Body of pancreas (tissue), 4 donors: ENCODE measurements around the gene RBM20. TPM values are rescaled to one million over a fixed set of nuclear protein-coding genes. Genes with fewer than 3 reads are reported as not detected.

Experiments
- ATAC-seq: fragments of 150-250 bp; one replicate; pipeline ENCODE4 v1.9.1; 2016
- DNase-seq, 4 donors: peaks; one replicate each; pipeline ENCODE4 v3.0.0-alpha.2; 2019
- H3K27ac ChIP-seq, 4 donors: fragments of 200-600 bp; sonication (generic); 1 replicate in 3 of 4; 2 replicates in 1 of 4; pipeline versions ENCODE4 v1.5.1 to v1.6.1; 2016 to 2019; ENCODE audit warnings: mild to moderate bottlenecking in 1 of 4, mixed read lengths in 1 of 4, moderate library complexity in 1 of 4
- H3K27me3 ChIP-seq, 2 donors: fragments of 200-600 bp; sonication (generic); one replicate each; pipeline ENCODE4 v1.6.0; 2016; ENCODE audit warnings: mild to moderate bottlenecking in 1 of 2
- H3K36me3 ChIP-seq, 2 donors: fragments of 200-600 bp; sonication (generic); replicated peaks in 1 of 2; 2 replicates each; pipeline ENCODE4 v1.5.1; 2016; ENCODE audit warnings: low read depth in 2 of 2; ENCODE audit not compliant: insufficient read depth in 1 of 2
- H3K4me1 ChIP-seq: fragments of 200-600 bp; sonication (generic); one replicate; pipeline ENCODE4 v1.6.0; 2016
- H3K4me3 ChIP-seq, 2 donors: fragments of 200-600 bp; sonication (generic); 1 replicate in 1 of 2; 2 replicates in 1 of 2; pipeline ENCODE4 v1.5.1; 2016 to 2019
- H3K9me3 ChIP-seq, 3 donors: fragments of 200-600 bp; sonication (generic); 1 replicate in 2 of 3; 2 replicates in 1 of 3; pipeline ENCODE4 v1.5.1; 2016
- CTCF ChIP-seq, 7 experiments: fragments of 450-650 bp in 4 of 7; fragments of 200-600 bp in 3 of 7; sonication (generic) in 3 of 7; IDR thresholded peaks; one replicate each; pipeline ENCODE4 v1.5.1; 2016 to 2019; ENCODE audit warnings: antibody characterized with exemption in 7 of 7
- POLR2A ChIP-seq, 3 donors: fragments of 450-650 bp; IDR thresholded peaks; one replicate each; pipeline ENCODE4 v1.6.1; 2016; ENCODE audit warnings: antibody characterized with exemption in 3 of 3, mild to moderate bottlenecking in 2 of 3
- WGBS, 2 donors: methylation state at CpG; one replicate each; pipeline ENCODE4 v1.1.5; 2017; 5-methylcytosine and 5-hydroxymethylcytosine counted together
- intact Hi-C: fragments of 100-400 bp; cut with DNase I; formaldehyde crosslinking; loops from one replicate; pipeline ENCODE4 v1.15.1; 2023
- total RNA-seq, 2 donors: library from RNA; depleted of rRNA; stranded (reverse); fragments of >200 nt; gene quantifications; one replicate each; pipeline ENCODE4 v1.1.0, GENCODE V29; 2016

The RBM20 gene
- total RNA-seq, 2 donors from 2014 or later = 14.5 to 39.4 TPM

- H3K9me3 ChIP-seq = no peaks in the 10 kb centered on the region
- TF ChIP-seq POLR2A (IDR thresholded peaks at IDR 0.05) = no peak
- no peak for TF ChIP-seq CTCF (IDR thresholded peaks at IDR 0.05)
- ATAC-seq (no peak), DNase-seq (no peak)
- H3K4me3 ChIP-seq = no peak overlapping the region
- no peak overlapping the region for H3K27ac ChIP-seq
- intact Hi-C loops = no loop called here
- WGBS, 2 donors = 80 to 81% methylated on average over 3 of the region's 3 CpGs
- H3K4me1 ChIP-seq = peaks cover 4% of the 10 kb centered on the region
- H3K27me3 ChIP-seq = no peaks in the 10 kb centered on the region
- H3K36me3 ChIP-seq = no peaks in the 10 kb centered on the region
Measured at GRCh38 chr10:110772454-110773025, 128.4 kb downstream of the RBM20 start.

GRCh38 chr10:110773693-110774068 lies 129.5 kb downstream of the RBM20 start:
- no peaks in the 10 kb centered on the region for H3K9me3 ChIP-seq
- 86 to 89% methylated on average over 7 of the region's 7 CpGs for WGBS, 2 donors
- ATAC-seq (no peak), DNase-seq (no peak)
- H3K27me3 ChIP-seq = no peaks in the 10 kb centered on the region
- no peak overlapping the region for H3K27ac ChIP-seq
- peaks cover 4% of the 10 kb centered on the region for H3K4me1 ChIP-seq
- TF ChIP-seq POLR2A (IDR thresholded peaks at IDR 0.05) (no peak), CTCF (IDR thresholded peaks at IDR 0.05) (no peak)
- H3K36me3 ChIP-seq = no peaks in the 10 kb centered on the region
- no peak overlapping the region for H3K4me3 ChIP-seq
- intact Hi-C loops = no loop called here

DNA sequence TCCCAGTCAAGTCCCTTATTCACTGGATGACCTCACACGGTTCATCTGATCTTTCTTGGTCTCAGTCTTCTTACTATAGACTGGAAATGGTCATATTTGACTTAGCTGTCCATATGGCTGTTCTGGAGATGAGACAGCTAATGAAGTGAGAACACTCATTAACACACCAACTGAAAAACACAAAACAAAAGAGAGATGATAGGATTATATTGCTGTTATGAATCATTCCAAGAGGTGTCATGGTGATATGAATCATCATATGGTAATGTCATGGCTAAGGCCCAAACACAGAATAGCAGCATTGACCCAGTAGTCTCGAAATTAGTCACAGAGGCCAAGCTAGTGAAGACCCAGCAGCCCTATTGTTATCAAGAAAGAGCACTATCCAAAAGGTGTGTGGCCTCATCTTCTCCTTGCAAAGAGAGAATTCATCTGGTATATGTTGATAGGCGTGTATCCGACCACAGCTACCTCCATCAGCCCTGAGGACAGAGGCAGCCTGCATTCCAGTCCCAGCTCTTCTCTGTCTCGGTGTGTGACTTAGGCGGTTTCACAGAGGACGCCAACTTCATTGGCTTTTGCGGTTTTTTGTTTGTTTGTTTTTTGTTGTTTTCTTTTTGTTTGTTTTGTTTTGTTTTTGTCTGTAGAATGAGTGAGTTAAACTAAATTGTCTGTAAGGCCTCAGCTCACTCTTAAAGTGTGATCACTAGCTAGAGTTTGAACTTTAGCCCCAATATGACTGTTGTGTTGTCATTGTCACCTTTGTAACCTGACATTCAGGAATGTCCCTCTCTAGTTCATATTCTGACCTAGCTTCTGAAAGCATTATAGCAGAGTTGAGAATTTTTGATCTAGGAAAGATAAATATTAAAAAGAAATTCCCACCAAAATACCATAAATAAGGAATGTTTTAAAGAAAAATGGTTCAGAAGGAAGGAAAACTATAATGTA lies 130.2 kb downstream of the RBM20 start:
- Histone ChIP-seq H3K4me1 (no peaks in the 10 kb centered on the region), H3K4me3 (no peak overlapping the region), H3K9me3 (no peaks in the 10 kb centered on the region), H3K27ac (no peak overlapping the region), H3K27me3 (no peaks in the 10 kb centered on the region), H3K36me3 (no peaks in the 10 kb centered on the region)
- no peak for TF ChIP-seq POLR2A (IDR thresholded peaks at IDR 0.05)
- TF ChIP-seq CTCF (IDR thresholded peaks at IDR 0.05) = no peak
- ATAC-seq = no peak
- intact Hi-C loops = no loop called here
- WGBS, 2 donors = 85 to 93% methylated on average over 8 of the region's 8 CpGs
- DNase-seq = no peak

- WGBS, 2 donors = 76 to 83% methylated on average over 4 of the region's 4 CpGs
- DNase-seq (no peak), ATAC-seq (no peak)
- Histone ChIP-seq H3K9me3 (no peaks in the 10 kb centered on the region), H3K27me3 (no peaks in the 10 kb centered on the region), H3K4me3 (no peak overlapping the region), H3K4me1 (no peaks in the 10 kb centered on the region), H3K36me3 (no peaks in the 10 kb centered on the region), H3K27ac (no peak overlapping the region)
- intact Hi-C loops = no loop called here
- TF ChIP-seq CTCF (IDR thresholded peaks at IDR 0.05) (no peak), POLR2A (IDR thresholded peaks at IDR 0.05) (no peak)
Measured at GRCh38 chr10:110775020-110775375, 130.9 kb downstream of the RBM20 start.
